GM18861 (cell line): ENCODE data around the gene MAPK8IP2.
"Not testable (repeated sequence)": the region's sequence is repeated elsewhere in the genome, so short reads cannot be mapped to it uniquely, and the experiment has no call there.

ENCODE experiments used
- ATAC-seq: cut with Tn5 transposase; IDR thresholded peaks from one replicate; pipeline ENCODE4 v1.9.1; 2021; ENCODE audit not compliant: unreplicated experiment

The MAPK8IP2 gene

GRCh38 chr22:50599816-50600455 lies 657 bp upstream of the MAPK8IP2 start:
- no peak for ATAC-seq

- ATAC-seq: no peak
These were observed 525 bp downstream of the MAPK8IP2 start for GRCh38 chr22:50600967-50601668.

- ATAC-seq: no peak
These were observed 1.2 kb downstream of the MAPK8IP2 start for GRCh38 chr22:50601669-50602337.

- ATAC-seq: no peak
These were observed 1.7 kb downstream of the MAPK8IP2 start for GRCh38 chr22:50602338-50602700.

- no peak for ATAC-seq
These were observed 3.1 kb downstream of the MAPK8IP2 start for GRCh38 chr22:50603511-50604255.

GRCh38 chr22:50604256-50605001 lies 3.8 kb downstream of the MAPK8IP2 start:
- no peak for ATAC-seq

GRCh38 chr22:50605002-50605612 lies 4.5 kb downstream of the MAPK8IP2 start:
- no peak for ATAC-seq

GRCh38 chr22:50605613-50606074 lies 5.1 kb downstream of the MAPK8IP2 start:
- ATAC-seq: no peak

- no peak for ATAC-seq
These were observed 5.8 kb downstream of the MAPK8IP2 start for GRCh38 chr22:50606165-50606945.

GRCh38 chr22:50606946-50607658 lies 6.5 kb downstream of the MAPK8IP2 start:
- no peak for ATAC-seq

- ATAC-seq: no peak
These were observed 7.0 kb downstream of the MAPK8IP2 start for GRCh38 chr22:50607659-50608020.

- not testable (repeated sequence) for ATAC-seq
These were observed 7.7 kb downstream of the MAPK8IP2 start for GRCh38 chr22:50608058-50608840.

- ATAC-seq: no peak
These were observed 8.4 kb downstream of the MAPK8IP2 start for GRCh38 chr22:50608996-50609395.

GRCh38 chr22:50609599-50609998 lies 9.0 kb downstream of the MAPK8IP2 start:
- ATAC-seq: no peak

- no peak for ATAC-seq
These were observed 9.5 kb downstream of the MAPK8IP2 start for GRCh38 chr22:50610041-50610451.

- no peak for ATAC-seq
These were observed 10.0 kb downstream of the MAPK8IP2 start for GRCh38 chr22:50610581-50610980.

- ATAC-seq: no peak
These were observed 10.9 kb downstream of the MAPK8IP2 start for GRCh38 chr22:50611341-50612060.

- no peak for ATAC-seq
These were observed 11.6 kb downstream of the MAPK8IP2 start for GRCh38 chr22:50612168-50612527.
